ENCODE measurements around the gene LINC01488.

LINC01488 gene

DNA sequence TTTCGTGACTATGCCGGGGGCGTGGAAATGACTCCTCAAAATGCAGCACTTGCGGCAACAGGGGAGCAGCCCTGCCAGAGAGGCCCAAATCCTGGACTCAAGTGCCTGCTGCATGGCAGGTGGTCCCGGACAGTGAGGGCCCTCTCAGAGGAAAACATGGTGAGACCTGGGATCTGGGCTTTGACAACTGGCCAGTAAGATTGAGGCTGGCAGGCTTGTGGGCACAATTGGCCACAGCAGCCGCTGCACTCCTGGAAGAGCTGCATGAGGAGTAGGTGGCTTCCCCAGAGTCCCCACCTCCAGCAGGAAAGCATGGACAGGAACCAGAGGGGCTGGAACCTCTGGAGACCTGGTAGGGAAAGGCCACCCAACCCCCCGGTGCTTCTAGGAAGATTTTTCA lies 13.4 kb downstream of the LINC01488 start:
- no peak for DNase-seq

DNA sequence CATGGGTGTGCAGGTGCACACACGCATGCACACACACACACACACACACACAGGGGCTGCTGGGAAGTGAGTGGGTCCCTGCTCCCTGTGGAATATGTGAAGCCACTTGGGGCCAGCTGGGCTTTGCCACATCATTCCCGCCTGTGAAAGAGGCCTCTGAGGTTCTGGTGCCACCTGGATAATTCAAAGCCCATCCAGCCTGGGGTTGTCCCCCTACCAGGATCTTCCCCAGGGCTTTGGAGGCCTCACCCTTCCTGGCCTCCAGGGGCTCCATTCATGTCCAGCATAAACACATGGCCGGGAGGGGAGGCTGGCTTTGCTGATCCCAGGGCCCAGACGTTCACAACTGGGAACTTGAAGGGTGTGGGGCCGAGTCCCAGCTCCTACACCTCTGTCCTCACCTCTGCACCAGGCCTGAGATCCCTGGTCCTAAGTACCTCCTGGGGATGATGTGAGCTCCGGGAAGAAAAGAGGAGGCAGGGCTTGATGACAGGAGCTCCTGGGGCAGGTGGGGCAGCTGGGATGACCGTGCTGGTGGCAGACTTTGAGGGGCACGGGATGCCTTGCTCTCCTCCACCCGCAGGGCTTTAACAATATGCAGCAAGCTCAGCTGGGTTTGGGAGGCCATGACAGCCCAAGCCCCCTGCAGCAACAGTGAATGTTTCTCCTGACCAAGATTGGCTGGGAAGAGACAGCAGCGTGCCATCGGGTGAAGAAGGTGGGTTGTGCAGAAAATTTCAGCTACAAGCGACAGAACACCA lies 14.2 kb downstream of the LINC01488 start:
- DNase-seq: no peak

DNA sequence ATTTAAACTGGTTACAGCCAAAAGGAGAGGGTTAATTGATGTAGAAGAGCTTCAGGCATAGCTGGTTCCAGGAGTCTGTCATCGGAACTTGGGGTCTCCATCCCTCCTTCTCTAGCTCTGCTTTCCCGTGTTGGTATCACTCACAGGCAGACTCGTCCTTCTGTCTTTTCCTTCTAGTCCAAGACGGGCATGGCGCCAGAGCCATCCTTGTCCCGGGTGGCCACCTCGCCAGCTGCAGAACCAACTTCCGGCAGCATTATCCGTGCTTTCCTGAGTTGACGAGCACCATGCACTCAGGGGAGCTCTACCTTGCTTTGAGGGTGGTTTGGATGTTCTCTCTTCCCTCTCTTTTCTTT lies 14.7 kb downstream of the LINC01488 start:
- DNase-seq: no peak

DNA sequence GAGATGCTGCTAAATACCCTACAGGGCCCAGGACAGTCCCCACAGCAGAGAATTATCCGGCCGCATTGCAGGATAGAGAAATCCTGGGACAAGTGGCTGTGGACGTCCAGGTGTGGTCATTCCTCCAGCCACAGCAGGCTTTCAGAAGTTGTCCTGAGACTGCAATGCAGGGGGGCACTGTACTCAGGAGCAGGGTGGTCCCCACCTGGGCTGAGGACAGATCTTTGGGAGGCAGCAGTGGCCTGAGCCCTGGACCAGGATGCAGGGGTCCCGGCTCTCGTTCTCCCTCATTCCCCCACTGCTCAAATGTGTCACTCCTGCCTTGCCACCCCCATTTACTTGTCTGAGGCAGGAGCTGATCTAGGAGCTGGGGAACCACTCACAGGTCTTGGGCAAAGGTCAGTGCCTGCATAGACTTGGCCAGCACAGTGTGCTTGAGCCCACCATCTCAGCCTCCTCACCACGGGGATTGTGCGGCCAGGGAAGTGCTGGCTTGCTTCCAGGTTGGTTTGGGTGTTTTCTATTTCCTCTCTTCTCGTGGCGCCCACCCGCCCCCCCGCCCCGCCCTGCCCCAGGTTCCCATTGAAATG lies 15.3 kb downstream of the LINC01488 start:
- DNase-seq: no peak

DNA sequence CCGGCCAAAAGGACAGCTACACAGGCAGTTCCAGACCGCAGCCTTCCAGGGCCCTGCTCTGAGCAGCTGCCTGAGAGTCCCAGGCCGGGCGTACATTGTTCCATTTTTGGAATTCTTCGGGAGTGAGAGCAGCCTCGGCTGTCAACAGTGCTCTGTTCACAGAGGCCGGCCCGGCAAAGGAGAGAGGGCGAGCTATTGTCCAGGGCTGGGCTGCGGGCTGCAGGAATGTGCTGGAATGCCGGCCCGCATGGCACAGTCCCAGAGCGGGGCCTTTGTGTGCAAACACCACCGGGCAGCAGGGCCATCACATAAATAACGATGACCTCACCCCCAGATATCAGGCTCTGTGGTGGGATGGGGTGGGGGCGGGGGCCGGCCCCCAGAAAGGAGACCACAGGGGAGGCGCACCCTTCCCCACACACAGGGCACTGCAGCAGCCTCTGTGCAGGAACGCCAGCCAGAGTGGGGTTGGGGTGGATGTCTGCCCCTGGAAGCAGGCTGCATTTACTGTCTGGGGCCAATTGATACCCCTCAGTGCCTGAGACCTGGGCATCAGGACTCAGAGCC lies 15.8 kb downstream of the LINC01488 start:
- DNase-seq: no peak

DNA sequence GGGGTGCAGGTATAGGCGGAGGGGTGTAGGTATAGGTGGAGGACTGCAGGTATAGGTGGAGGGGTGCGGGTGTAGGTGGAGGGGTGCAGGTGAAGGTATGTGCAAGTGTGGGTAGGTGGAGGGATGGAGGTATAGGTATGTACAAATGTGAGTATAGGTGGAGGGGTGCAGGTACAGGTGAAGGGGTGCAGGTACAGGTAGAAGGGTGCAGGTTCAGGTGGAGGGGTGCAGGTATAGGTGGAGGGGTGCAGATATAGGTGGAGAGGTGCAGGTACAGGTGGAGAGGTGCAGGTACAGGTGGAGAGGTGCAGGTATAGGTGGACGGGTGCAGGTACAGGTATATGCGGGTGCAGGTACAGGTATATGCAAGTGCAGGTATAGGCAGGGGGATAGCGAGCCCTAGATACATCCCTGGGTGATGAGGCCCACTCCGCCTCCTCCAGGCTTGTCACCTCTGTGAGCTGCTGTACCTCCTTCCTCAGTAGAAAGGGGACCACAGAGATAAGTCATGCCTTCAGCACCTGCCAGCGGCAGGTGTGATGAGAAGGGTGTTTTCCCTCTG lies 17.2 kb downstream of the LINC01488 start:
- DNase-seq: no peak

DNA sequence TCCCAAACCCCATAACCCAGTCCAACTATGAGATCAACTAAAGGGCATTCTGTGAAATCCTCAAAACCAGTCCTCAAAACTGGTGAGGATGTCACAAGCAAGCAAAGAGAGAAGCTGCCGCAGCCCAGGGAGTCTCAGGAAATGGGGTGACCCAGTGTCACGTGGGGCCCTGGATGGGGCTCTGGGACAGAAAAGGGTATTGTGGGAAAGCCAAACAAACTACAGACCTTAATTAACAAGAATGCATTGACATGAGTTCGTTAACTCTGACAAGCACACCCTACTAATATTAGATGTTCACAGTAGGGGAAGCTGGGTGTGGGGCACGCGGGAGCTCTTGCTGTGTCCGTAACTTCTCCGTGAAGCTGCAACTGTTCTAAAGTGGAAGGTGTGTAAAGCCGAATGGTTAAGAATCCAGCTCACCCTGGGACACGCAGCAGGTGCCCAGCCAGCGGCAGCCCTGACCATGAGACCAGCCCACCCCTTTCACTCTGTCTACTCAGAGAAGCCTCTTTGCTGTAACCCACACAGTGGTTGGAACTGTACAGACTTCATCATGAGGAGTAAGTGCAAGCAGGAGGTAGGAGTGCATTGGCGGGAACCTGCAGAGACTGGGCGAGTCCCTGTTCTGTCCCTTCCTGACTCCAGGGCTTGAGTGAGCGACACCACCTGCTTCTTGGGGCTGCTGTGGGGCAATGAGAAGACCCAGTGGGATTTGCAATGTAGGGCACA lies 17.9 kb downstream of the LINC01488 start:
- DNase-seq: peak; percentile 19

DNA sequence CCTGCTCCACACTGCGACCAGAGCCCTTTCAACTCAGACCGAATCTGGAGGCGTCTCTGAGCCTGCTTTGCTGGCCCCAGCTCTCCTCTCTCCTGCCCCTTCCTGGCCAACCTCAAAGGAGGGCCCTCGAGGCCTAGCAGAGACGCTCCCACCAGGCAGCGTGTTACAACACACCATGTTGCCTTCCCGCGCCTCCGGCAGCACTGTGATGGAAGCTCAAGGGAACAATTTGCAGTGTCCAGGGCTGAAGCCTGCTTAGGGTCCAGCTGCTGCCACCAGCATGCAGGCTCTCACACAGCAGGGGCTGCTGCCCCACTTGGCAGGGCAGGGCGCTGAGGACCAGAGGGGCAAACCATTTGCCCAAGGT lies 18.4 kb downstream of the LINC01488 start:
- DNase-seq: no peak

DNA sequence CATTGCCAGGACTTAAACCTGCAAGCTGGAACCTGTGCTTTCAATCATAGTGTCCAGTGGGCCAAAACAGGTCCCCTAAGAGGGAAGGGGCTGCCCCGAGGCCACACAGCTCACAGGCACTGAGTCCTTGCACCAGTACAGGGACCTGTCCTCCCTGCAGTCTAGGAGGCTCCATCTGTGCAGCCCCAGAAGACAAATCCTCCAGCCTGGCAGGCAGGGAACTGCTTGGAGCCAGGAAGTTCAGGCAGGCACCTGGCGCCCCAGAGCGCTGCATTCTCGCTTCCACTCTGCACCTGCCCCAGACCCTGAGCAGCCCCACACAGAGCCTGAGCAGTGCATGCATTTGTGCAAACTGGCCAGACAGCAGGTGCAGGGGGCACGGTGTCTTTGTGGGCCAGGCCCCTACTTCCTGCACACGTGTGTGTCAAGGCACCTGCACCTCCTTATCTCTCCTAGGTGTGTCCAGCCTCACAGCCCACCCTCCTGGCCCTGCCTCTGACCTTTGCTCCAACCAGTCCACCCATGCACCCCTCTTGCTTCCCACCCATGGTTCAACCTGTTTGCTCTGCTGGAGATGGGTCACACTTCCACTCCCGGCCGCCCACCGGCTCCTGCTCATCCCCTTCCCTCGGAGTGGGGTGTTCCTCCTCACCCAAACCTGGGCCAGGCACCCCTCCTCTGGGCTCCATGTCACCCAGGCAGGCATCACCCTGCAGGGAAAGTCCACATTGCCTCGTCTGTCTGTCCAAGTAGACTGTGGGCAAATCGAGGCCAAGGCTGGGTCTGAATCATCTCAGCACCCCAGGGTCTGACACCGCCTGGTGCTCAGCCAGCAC lies 19.0 kb downstream of the LINC01488 start:
- no peak for DNase-seq

DNA sequence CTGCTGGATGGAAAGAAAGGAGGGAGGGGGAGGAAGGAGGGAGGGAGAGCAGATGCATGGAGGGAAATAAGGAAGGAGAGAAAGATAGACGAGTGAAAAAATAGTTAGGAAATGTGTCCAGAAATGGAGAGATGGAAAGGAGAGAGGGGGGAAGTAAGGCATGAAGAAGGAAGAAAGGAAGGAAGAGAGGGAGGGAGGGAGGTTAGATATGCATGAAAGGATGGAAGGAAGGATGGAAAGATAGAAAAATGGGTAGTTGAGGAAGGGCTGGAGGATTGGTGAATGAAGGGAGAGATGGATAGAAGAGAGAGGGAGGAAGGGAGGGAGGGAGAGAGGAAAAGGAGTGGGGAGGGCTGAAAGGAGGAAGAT lies 19.6 kb downstream of the LINC01488 start:
- no peak for DNase-seq

DNA sequence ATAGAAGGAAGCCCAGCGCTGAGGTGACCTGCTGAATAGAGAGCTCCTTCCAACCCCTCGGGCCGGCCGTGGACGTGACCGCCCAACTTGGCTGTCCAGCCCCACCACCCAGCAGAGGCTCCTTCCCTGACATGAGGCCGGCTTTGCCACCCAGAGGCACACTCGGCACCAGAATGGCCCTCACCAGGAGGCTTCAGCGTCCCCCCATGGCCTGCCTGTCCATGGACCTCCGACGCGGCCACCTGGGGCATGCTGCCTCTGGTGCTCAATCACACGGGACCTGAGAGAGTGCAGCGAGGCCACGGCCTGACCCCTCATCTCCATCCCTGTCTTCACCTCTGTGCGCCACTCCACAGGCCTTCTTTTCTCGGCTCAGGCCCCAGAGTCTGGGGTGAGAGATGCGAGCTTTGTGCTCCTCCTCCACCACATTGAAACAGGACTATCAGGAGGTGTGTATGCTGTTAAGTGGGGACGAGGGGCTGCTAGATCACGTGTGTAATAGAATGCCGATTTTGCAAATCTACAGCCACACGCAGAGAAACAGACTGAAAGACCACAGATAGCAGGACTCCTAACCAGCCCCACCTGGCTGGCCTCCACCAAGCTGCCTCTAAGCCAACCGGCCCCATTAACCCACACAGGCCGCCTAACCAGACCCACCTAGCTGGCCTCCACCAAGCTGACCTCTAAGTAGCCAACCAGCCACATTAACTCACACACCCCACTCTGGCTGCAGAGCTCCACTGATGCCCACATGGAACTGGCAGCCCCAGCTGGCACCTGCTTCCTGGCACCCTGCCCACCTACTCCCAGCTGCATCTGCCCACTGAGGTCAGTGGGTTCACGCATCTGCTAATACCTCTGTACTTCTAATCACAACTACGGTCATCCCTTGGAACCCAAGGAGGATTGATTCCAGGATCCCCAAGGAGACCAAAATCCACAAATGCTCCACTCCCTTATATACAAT lies 20.7 kb downstream of the LINC01488 start:
- DNase-seq: no peak

DNA sequence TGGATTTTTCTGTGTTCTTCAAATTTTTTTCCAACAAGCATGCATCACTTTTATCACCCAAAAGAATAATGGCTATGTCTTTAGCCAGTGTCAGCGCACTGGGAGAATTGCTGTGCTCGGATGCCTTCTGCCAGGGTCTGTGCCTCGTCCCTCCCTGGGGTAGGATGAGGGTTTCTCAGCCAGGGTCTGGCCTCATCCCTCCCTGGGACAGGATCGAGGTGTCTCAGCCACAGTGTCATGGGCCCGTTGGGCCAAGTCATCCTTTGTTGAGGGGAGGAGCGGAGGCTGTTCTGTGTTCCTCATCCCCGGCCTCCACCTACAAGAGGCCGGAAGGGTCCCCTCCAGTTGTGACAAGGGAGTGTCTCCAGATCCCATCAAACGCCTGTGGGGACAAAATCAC lies 22.7 kb downstream of the LINC01488 start:
- no peak for DNase-seq

DNA sequence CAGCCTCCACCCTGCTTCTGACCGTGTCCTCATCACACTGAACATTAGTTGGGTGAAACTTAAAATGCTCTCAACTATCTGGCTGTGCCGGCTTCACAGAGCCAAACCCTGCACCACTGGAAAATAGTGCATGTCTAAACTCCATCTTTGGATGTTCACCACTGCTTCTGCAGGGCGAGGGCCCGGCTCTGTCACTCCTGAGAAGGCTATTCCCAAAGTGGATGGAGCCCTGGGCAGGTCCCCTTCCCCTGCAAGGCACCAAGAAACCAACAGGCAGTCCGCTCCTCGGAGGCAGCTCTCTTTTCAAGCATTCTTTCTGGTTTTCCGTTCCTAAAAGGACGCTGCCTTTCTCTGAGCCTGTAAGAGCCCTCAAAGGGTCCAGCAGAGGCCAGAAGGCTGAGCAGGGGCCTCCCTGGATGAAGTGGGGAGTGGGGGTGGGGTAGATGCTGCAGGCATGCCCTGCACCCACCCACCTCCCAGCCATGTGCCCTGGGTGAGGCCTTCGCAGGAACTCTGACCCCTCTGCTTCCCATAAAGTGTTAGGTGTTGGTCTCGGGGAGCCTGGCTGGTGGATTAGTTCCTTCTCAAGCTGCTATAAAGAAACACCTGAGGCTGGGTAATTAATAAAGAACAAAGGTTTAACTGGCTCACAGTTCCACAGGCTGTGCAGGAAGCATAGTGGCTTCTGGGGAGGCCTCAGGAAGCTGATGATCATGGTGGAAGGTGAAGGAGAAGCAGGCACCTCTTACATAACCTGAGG lies 23.3 kb downstream of the LINC01488 start:
- no peak for DNase-seq

DNA sequence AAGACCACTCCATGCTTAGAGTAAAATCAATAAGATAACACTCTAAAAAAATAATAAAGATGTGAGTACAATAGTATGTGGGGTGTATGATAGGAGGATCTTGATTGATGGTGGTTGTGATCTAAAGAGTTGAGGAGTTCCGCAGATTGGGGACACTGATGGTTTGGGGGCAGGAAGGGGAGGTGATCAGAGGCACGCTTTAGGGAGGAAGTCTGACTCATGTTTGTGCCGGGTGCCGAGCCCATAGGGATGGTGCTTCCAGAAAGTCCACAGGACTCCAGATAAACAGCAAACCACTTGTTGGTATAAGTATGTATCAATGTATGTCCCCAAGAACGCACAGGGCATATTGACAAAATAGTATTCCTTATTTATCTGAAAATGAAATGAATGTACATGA lies 27.5 kb downstream of the LINC01488 start:
- no peak for DNase-seq

DNA sequence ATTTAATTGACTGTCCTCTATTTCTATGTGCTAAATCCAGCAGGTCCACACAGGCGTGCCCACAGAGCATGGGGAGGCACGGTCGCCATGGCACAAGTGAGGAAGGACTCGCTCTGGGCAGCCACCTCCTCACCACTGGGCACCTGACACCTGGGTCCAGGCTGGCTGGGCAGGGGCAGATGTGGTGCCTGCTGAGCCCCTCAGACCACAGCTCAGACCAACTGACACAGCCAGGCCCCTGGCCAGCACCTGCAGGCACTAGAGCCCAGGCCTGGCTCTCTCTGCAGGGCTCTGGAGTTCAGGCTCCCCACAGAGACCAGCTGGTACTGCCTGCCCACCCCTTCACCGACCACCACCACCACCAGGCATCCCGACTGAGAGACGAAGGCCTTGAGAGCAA lies 27.9 kb downstream of the LINC01488 start:
- DNase-seq: no peak

DNA sequence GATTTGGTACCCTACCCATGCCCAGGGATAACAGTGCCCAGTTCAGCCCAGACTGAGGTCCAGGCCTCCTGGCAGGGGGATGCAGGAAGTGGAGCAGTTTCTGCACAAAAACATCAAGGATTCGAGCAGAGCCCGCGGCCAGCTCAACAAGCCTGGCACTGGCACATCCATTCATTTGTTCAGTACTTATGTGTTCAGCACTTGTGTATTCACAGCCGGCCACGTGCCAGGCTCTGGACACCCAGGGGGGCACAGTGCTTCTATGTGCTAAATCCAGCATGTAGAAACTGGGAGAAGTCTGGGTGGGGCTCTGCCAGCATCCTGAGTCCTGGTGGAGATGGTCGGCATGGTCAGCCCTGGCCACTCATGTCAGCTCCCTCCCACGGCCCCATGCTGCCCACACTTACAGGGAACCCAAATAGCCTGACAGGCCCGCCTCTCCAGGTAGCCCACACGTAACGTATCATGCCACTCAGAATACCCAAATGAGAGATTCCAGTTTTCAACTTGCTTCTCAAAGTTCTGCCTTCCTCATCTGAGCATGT lies 28.5 kb downstream of the LINC01488 start:
- no peak for DNase-seq

DNA sequence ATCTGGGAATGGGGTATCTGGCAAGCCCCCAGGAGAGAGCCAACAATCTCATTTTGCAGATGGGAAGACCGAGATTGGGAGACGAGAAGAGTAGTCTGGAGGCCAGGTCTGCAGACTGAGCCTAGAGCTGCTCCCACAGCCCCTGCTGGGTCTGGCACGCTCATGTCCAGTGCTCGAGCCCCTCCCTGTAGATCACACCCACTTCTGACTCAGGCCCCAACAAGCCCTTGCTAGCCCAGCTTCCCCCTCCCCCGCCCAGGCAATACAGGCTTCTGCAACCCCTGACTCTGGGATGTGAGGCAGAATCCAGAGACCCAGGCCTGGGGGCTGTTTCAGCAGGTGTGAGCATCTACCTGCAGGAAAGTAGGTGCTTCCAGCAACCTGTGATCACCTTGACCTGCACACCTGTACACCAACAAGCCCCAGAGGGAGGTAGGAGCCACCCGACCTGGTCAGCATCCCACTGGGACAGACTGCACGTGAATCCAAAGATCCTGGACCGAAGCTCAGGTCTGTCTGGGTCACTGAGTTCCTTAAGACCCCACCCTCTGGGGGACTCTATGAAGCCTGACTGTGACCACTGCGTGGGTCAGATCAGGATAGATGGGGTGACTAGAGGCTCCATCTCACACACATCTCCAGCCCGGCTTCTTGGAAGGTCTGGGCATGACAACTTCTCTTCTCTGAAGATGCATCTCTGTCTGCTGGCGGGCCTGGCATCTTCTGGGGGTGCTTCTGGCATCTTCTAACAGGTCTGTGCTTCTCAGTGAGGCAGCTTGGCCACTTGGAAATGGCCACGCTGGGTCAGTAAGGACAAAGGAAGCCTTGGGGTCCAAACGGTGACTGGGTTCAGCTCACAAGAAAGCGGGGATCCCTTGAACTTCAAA lies 29.3 kb downstream of the LINC01488 start:
- no peak for DNase-seq

DNA sequence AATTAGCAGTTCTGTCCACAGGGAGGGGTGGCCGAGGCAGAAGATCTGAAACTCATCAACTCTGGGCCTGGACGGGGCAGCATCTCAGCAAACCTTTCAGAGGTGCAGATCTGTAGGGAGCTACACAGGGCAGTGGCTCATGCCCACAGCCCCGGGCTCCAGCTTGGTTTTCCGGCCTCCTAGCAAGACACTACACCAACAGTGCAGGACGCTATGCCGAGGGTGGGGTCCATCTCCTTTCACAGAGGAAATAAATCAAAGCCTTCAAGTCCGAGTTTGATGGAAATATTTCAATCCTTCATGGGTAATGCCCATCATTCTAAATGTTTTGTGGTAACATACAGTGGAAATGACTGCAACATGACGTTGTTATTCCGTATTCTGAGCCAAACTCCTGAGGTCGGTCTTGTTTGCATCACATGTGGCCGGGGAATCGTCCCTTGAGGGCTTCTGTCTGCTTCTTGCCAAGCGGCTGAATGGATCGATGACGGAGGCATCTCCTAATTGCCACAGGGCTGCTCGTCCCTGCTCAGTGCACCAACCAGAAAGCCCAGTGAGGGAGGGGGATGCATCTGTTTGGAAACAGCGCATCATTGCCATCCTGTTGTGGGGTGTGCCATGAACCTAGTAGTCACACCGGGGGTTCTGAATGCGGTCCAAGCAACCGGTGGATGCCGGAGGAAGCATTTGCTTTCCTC lies 30.0 kb downstream of the LINC01488 start:
- DNase-seq: no peak

DNA sequence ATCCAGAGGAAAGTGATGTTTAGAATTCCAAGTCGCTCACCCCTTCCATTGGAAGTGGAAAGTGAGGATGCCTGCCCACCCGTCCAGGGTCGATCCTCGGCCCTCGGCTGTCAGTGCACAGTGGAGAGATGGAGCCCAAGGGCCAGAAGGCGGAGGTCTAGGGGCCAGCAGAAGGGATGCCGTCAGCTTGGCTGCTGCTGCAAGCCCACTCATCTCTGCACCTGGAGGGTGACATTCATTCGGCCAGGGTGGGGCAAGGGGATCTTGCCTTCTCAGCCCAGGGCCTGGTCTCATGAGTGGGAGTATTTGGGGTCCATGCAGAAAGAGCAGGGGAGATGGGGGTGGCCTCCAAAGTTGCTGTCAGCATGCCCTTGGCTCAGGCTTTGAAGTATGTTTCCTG lies 30.7 kb downstream of the LINC01488 start:
- no peak for DNase-seq
